ENCODE measurements around the gene ERCC1. TPM values are rescaled to one million over a fixed set of nuclear protein-coding genes. Genes with fewer than 3 reads are reported as not detected.

The ERCC1 gene
- total and polyA plus RNA-seq, 2 of the 13 experiments (the other 11 are each of a cell fraction or from before 2014, with no cell fraction given), result 40.0 to 66.4 TPM

- TF ChIP-seq, protein P1, sequence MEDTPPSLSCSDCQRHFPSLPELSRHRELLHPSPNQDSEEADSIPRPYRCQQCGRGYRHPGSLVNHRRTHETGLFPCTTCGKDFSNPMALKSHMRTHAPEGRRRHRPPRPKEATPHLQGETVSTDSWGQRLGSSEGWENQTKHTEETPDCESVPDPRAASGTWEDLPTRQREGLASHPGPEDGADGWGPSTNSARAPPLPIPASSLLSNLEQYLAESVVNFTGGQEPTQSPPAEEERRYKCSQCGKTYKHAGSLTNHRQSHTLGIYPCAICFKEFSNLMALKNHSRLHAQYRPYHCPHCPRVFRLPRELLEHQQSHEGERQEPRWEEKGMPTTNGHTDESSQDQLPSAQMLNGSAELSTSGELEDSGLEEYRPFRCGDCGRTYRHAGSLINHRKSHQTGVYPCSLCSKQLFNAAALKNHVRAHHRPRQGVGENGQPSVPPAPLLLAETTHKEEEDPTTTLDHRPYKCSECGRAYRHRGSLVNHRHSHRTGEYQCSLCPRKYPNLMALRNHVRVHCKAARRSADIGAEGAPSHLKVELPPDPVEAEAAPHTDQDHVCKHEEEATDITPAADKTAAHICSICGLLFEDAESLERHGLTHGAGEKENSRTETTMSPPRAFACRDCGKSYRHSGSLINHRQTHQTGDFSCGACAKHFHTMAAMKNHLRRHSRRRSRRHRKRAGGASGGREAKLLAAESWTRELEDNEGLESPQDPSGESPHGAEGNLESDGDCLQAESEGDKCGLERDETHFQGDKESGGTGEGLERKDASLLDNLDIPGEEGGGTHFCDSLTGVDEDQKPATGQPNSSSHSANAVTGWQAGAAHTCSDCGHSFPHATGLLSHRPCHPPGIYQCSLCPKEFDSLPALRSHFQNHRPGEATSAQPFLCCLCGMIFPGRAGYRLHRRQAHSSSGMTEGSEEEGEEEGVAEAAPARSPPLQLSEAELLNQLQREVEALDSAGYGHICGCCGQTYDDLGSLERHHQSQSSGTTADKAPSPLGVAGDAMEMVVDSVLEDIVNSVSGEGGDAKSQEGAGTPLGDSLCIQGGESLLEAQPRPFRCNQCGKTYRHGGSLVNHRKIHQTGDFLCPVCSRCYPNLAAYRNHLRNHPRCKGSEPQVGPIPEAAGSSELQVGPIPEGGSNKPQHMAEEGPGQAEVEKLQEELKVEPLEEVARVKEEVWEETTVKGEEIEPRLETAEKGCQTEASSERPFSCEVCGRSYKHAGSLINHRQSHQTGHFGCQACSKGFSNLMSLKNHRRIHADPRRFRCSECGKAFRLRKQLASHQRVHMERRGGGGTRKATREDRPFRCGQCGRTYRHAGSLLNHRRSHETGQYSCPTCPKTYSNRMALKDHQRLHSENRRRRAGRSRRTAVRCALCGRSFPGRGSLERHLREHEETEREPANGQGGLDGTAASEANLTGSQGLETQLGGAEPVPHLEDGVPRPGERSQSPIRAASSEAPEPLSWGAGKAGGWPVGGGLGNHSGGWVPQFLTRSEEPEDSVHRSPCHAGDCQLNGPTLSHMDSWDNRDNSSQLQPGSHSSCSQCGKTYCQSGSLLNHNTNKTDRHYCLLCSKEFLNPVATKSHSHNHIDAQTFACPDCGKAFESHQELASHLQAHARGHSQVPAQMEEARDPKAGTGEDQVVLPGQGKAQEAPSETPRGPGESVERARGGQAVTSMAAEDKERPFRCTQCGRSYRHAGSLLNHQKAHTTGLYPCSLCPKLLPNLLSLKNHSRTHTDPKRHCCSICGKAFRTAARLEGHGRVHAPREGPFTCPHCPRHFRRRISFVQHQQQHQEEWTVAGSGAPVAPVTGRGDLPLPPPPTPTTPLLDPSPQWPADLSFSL (CRISPR knock-in tag; IDR thresholded peaks at IDR 0.05), result no peak
- TF ChIP-seq POLR2A (IDR thresholded peaks at IDR 0.05; ENCODE audit: insufficient read depth in 1 of 2, low read depth in 2 of 2, low read length in 2 of 2) (peak in 1 of 2 experiments; percentile 69; a peak in 2 of 4 replicates), JARID2 (CRISPR knock-in tag; IDR thresholded peaks at IDR 0.05; ENCODE audit: insufficient replicate concordance) (no peak), MZF1 (CRISPR knock-in tag; IDR thresholded peaks at IDR 0.05; ENCODE audit: borderline replicate concordance) (peak; percentile 60; the same call in 1 of the 2 replicates), ZBTB2 (CRISPR knock-in tag; IDR thresholded peaks at IDR 0.05; ENCODE audit: low read depth) (peak; percentile 38; the same call in 1 of the 2 replicates), ZNF451 (CRISPR knock-in tag; IDR thresholded peaks at IDR 0.05) (peak; percentile 74; the same call in 1 of the 2 replicates), RXRA (CRISPR knock-in tag; IDR thresholded peaks at IDR 0.05) (peak; percentile 81), ZNF547 (CRISPR knock-in tag; IDR thresholded peaks at IDR 0.05) (peak; percentile 43; the same call in 1 of the 2 replicates), PCBP2 (optimal IDR thresholded peaks at IDR 0.05; ENCODE audit: low read depth, low read length, poor library complexity, severe bottlenecking) (peak; percentile 43), ETV6 (CRISPR knock-in tag; conservative IDR thresholded peaks at IDR 0.05) (0 out of 2 replicates have a peak, but pooled peaks have one; percentile 57), ZNF607 (CRISPR knock-in tag; IDR thresholded peaks at IDR 0.05; ENCODE audit: borderline replicate concordance) (no peak), ZNF12 (CRISPR knock-in tag; IDR thresholded peaks at IDR 0.05) (no peak), ZNF431 (CRISPR knock-in tag; IDR thresholded peaks at IDR 0.05; ENCODE audit: borderline replicate concordance, low read depth) (0 out of 2 replicates have a peak, but pooled peaks have one; percentile 51), NR2F6 (IDR thresholded peaks at IDR 0.05) (no peak; the same call in 1 of the 2 replicates), NR2F6 (CRISPR knock-in tag; IDR thresholded peaks at IDR 0.05) (peak; percentile 66; the same call in 1 of the 2 replicates), TARDBP (CRISPR knock-in tag; IDR thresholded peaks at IDR 0.05) (peak; percentile 78), ATM (IDR thresholded peaks at IDR 0.05; ENCODE audit: borderline replicate concordance) (peak; percentile 52; the same call in 1 of the 2 replicates), ISL2 (CRISPR knock-in tag; IDR thresholded peaks at IDR 0.05) (peak; percentile 27; the same call in 1 of the 2 replicates)
- TF ChIP-seq, protein P2, sequence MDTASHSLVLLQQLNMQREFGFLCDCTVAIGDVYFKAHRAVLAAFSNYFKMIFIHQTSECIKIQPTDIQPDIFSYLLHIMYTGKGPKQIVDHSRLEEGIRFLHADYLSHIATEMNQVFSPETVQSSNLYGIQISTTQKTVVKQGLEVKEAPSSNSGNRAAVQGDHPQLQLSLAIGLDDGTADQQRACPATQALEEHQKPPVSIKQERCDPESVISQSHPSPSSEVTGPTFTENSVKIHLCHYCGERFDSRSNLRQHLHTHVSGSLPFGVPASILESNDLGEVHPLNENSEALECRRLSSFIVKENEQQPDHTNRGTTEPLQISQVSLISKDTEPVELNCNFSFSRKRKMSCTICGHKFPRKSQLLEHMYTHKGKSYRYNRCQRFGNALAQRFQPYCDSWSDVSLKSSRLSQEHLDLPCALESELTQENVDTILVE (CRISPR knock-in tag; IDR thresholded peaks at IDR 0.05), result peak; percentile 76
Observed at GRCh38 chr19:45443462-45444317, 20.0 kb upstream of the ERCC1 start (continued).
